Muscle layer of duodenum (tissue), 2 donors: ENCODE measurements around the gene FOXD1.
A peak's percentile ranks its signal among the peaks of the same experiment; 100 is the strongest.

Source experiments
- H3K27ac ChIP-seq: one replicate; pipeline ENCODE4 v1.7.0; 2013; ENCODE audit warnings: mild to moderate bottlenecking, low read length
- H3K27me3 ChIP-seq: one replicate; pipeline ENCODE4 v1.7.0; 2013; ENCODE audit warnings: low read depth, mild to moderate bottlenecking, control low read depth, low read length
- H3K36me3 ChIP-seq, 2 donors: one replicate each; pipeline ENCODE4 v1.7.0; 2013; ENCODE audit warnings: low read length in 2 of 2, control low read depth in 1 of 2, mild to moderate bottlenecking in 1 of 2; ENCODE audit not compliant: insufficient read depth in 2 of 2, control insufficient read depth in 1 of 2
- H3K4me1 ChIP-seq, 2 donors: one replicate each; pipeline ENCODE4 v1.7.0; 2013; ENCODE audit warnings: low read length in 2 of 2, mild to moderate bottlenecking in 2 of 2, control low read depth in 1 of 2, moderate library complexity in 1 of 2; ENCODE audit not compliant: insufficient read depth in 2 of 2, control insufficient read depth in 1 of 2
- H3K4me3 ChIP-seq, 2 donors: one replicate each; pipeline ENCODE4 v1.7.0; 2013; ENCODE audit warnings: low read length in 2 of 2, low read depth in 1 of 2, mild to moderate bottlenecking in 1 of 2
- H3K9me3 ChIP-seq, 2 donors: one replicate each; pipeline ENCODE4 v1.7.0; 2013; ENCODE audit warnings: low read length in 2 of 2, control low read depth in 1 of 2, mild to moderate bottlenecking in 1 of 2; ENCODE audit not compliant: control insufficient read depth in 1 of 2
- donor health status: healthy.

The FOXD1 gene

GRCh38 chr5:73445665-73446630, 2.6 kb downstream of the FOXD1 start:
- H3K36me3 ChIP-seq = no peaks in the 10 kb centered on the region
- H3K27ac ChIP-seq = no peak overlapping the region
- H3K27me3 ChIP-seq = peaks cover 79% of the 10 kb centered on the region
- H3K9me3 ChIP-seq = no peaks in the 10 kb centered on the region
- peaks cover 0 to 13% of the 10 kb centered on the region in 2 donors for H3K4me1 ChIP-seq
- H3K4me3 ChIP-seq = no peak overlapping the region

- Histone ChIP-seq H3K4me3 (no peak overlapping the region), H3K27me3 (peaks cover 77% of the 10 kb centered on the region), H3K4me1 (peaks cover 0 to 10% of the 10 kb centered on the region in 2 donors), H3K9me3 (no peaks in the 10 kb centered on the region), H3K27ac (no peak overlapping the region), H3K36me3 (no peaks in the 10 kb centered on the region)
Measured at GRCh38 chr5:73444499-73445438, 3.8 kb downstream of the FOXD1 start.

- H3K9me3 ChIP-seq = peaks cover 0 to 2% of the 10 kb centered on the region in 2 donors
- no peaks in the 10 kb centered on the region for H3K36me3 ChIP-seq
- peaks cover 0 to 5% of the 10 kb centered on the region in 2 donors for H3K4me1 ChIP-seq
- H3K27me3 ChIP-seq = peaks cover 77% of the 10 kb centered on the region
- H3K27ac ChIP-seq = no peak overlapping the region
- no peak overlapping the region for H3K4me3 ChIP-seq
Measured at GRCh38 chr5:73443829-73444498, 4.6 kb downstream of the FOXD1 start.

- no peaks in the 10 kb centered on the region for H3K36me3 ChIP-seq
- H3K4me1 ChIP-seq = no peaks in the 10 kb centered on the region
- peaks cover 79% of the 10 kb centered on the region for H3K27me3 ChIP-seq
- no peak overlapping the region for H3K27ac ChIP-seq
- peaks cover 0 to 6% of the 10 kb centered on the region in 2 donors for H3K9me3 ChIP-seq
- H3K4me3 ChIP-seq = no peak overlapping the region
Measured at GRCh38 chr5:73442996-73443627, 5.5 kb downstream of the FOXD1 start.

GRCh38 chr5:73442231-73442811, 6.3 kb downstream of the FOXD1 start:
- Histone ChIP-seq H3K4me1 (no peaks in the 10 kb centered on the region), H3K27ac (no peak overlapping the region), H3K27me3 (peaks cover 87% of the 10 kb centered on the region), H3K36me3 (no peaks in the 10 kb centered on the region), H3K4me3 (no peak overlapping the region), H3K9me3 (peaks cover 0 to 6% of the 10 kb centered on the region in 2 donors)

GRCh38 chr5:73441378-73441777, 7.2 kb downstream of the FOXD1 start:
- no peaks in the 10 kb centered on the region for H3K36me3 ChIP-seq
- no peak overlapping the region for H3K27ac ChIP-seq
- peaks cover 0 to 9% of the 10 kb centered on the region in 2 donors for H3K4me1 ChIP-seq
- no peak overlapping the region for H3K4me3 ChIP-seq
- peaks cover 92% of the 10 kb centered on the region for H3K27me3 ChIP-seq
- H3K9me3 ChIP-seq = peaks cover 0 to 6% of the 10 kb centered on the region in 2 donors

- H3K27me3 ChIP-seq = peaks cover 92% of the 10 kb centered on the region
- H3K27ac ChIP-seq = no peak overlapping the region
- no peaks in the 10 kb centered on the region for H3K36me3 ChIP-seq
- peaks cover 0 to 6% of the 10 kb centered on the region in 2 donors for H3K9me3 ChIP-seq
- no peak overlapping the region for H3K4me3 ChIP-seq
- peaks cover 0 to 13% of the 10 kb centered on the region in 2 donors for H3K4me1 ChIP-seq
Measured at GRCh38 chr5:73440262-73440661, 8.3 kb downstream of the FOXD1 start.

- H3K4me1 ChIP-seq = peaks cover 0 to 13% of the 10 kb centered on the region in 2 donors
- H3K9me3 ChIP-seq = peaks cover 0 to 6% of the 10 kb centered on the region in 2 donors
- peaks cover 81% of the 10 kb centered on the region for H3K27me3 ChIP-seq
- no peaks in the 10 kb centered on the region for H3K36me3 ChIP-seq
- no peak overlapping the region for H3K4me3 ChIP-seq
- no peak overlapping the region for H3K27ac ChIP-seq
Measured at GRCh38 chr5:73438645-73439470, 9.7 kb downstream of the FOXD1 start.

- Histone ChIP-seq H3K4me3 (peak overlapping the region in 1 of 2 donors; percentile 44), H3K36me3 (no peaks in the 10 kb centered on the region), H3K27ac (no peak overlapping the region), H3K27me3 (peaks cover 80% of the 10 kb centered on the region), H3K4me1 (peaks cover 0 to 13% of the 10 kb centered on the region in 2 donors), H3K9me3 (peaks cover 0 to 6% of the 10 kb centered on the region in 2 donors)
Measured at GRCh38 chr5:73437777-73438644, 10.6 kb downstream of the FOXD1 start.
